SW480 (cell line): ENCODE results near the gene TTC28.

Experiments
- DNase-seq: peaks from one replicate; pipeline ENCODE4 v3.0.0-alpha.2; 2016; ENCODE audit warnings: low spot score

TTC28 gene

GRCh38 chr22:28019881-28020861, 659.5 kb downstream of the TTC28 start:
- peak; percentile 35 for DNase-seq

- DNase-seq, result peak; percentile 52
These were observed 660.3 kb downstream of the TTC28 start for GRCh38 chr22:28019360-28019759.

GRCh38 chr22:28018461-28018927, 661.1 kb downstream of the TTC28 start:
- no peak for DNase-seq

GRCh38 chr22:28017859-28018258, 661.8 kb downstream of the TTC28 start:
- no peak for DNase-seq

- no peak for DNase-seq
These were observed 662.2 kb downstream of the TTC28 start for GRCh38 chr22:28017558-28017820.

- DNase-seq, result no peak
These were observed 662.7 kb downstream of the TTC28 start for GRCh38 chr22:28016781-28017557.

- DNase-seq, result no peak
These were observed 663.7 kb downstream of the TTC28 start for GRCh38 chr22:28015676-28016601.

GRCh38 chr22:28015046-28015425, 664.6 kb downstream of the TTC28 start:
- no peak for DNase-seq

GRCh38 chr22:28014211-28015045, 665.2 kb downstream of the TTC28 start:
- peak; percentile 57 for DNase-seq

GRCh38 chr22:28013611-28014010, 666.0 kb downstream of the TTC28 start:
- DNase-seq, result no peak

GRCh38 chr22:28012832-28013460, 666.7 kb downstream of the TTC28 start:
- peak; percentile 23 for DNase-seq

GRCh38 chr22:28009272-28009827, 670.3 kb downstream of the TTC28 start:
- DNase-seq, result peak; percentile 61

- no peak for DNase-seq
These were observed 671.0 kb downstream of the TTC28 start for GRCh38 chr22:28008649-28009048.

- DNase-seq, result no peak
These were observed 671.6 kb downstream of the TTC28 start for GRCh38 chr22:28008056-28008455.

GRCh38 chr22:28006271-28006670, 673.4 kb downstream of the TTC28 start:
- DNase-seq, result no peak

GRCh38 chr22:28005513-28005912, 674.1 kb downstream of the TTC28 start:
- DNase-seq, result no peak

GRCh38 chr22:28004021-28004420, 675.6 kb downstream of the TTC28 start:
- DNase-seq, result no peak

GRCh38 chr22:28002863-28003565, 676.6 kb downstream of the TTC28 start:
- DNase-seq, result no peak

GRCh38 chr22:28002181-28002700, 677.4 kb downstream of the TTC28 start:
- no peak for DNase-seq
